LNCAP (cell line): ENCODE data around the gene HHIP.

Experiments used
- CTCF ChIP-seq: fragments of 450-650 bp; IDR thresholded peaks from 2 replicates; pipeline ENCODE4 v1.5.1; 2017; ENCODE audit warnings: mild to moderate bottlenecking

The HHIP gene

GRCh38 chr4:144699565-144699964 lies 53.6 kb downstream of the HHIP start:
- TF ChIP-seq CTCF = no peak

GRCh38 chr4:144701683-144702233 lies 55.8 kb downstream of the HHIP start:
- TF ChIP-seq CTCF = no peak

GRCh38 chr4:144703494-144703893 lies 57.5 kb downstream of the HHIP start:
- TF ChIP-seq CTCF = no peak

- no peak for TF ChIP-seq CTCF
Observed at GRCh38 chr4:144705601-144706590, 59.9 kb downstream of the HHIP start.

GRCh38 chr4:144709159-144709558 lies 63.2 kb downstream of the HHIP start:
- no peak for TF ChIP-seq CTCF

- TF ChIP-seq CTCF = no peak
Observed at GRCh38 chr4:144709793-144710525, 64.0 kb downstream of the HHIP start.

GRCh38 chr4:144710526-144710912 lies 64.6 kb downstream of the HHIP start:
- TF ChIP-seq CTCF = no peak
